GM23338 (cell line): ENCODE results near the gene FGF3. TPM values are rescaled to one million over a fixed set of nuclear protein-coding genes. Genes with fewer than 3 reads are reported as not detected.

Source experiments
- ATAC-seq: fragments of 200-7000 bp; cut with Tn5 transposase; 3 replicates; pipeline ENCODE4 v1.9.1; 2020
- DNase-seq: peaks from one replicate; pipeline ENCODE4 v3.0.0-alpha.2; 2015; ENCODE audit warnings: low spot score
- H2AFZ ChIP-seq: fragments of 200-600 bp; sonication (generic); 2 replicates; pipeline ENCODE4 v1.8.0; 2016; ENCODE audit warnings: antibody characterized with exemption, mild to moderate bottlenecking, moderate library complexity
- H3F3A ChIP-seq: fragments of 200-600 bp; sonication (generic); replicated peaks from 2 replicates; pipeline ENCODE4 v1.8.0; 2017; ENCODE audit warnings: antibody characterized with exemption, mixed run types, low read depth
- H3K27ac ChIP-seq: fragments of 200-600 bp; sonication (generic); 2 replicates; pipeline ENCODE4 v1.6.1; 2016; ENCODE audit warnings: low read depth
- H3K27me3 ChIP-seq: fragments of 200-600 bp; sonication (generic); 2 replicates; pipeline ENCODE4 v1.8.0; 2016; ENCODE audit warnings: mild to moderate bottlenecking, mixed run types, moderate library complexity; ENCODE audit not compliant: insufficient read depth
- H3K36me3 ChIP-seq: fragments of 200-600 bp; sonication (generic); 2 replicates; pipeline ENCODE4 v1.8.0; 2016; ENCODE audit warnings: mild to moderate bottlenecking; ENCODE audit not compliant: insufficient read depth
- H3K4me1 ChIP-seq: fragments of 200-600 bp; sonication (generic); 2 replicates; pipeline ENCODE4 v1.8.0; 2016; ENCODE audit warnings: mild to moderate bottlenecking, moderate library complexity; ENCODE audit not compliant: insufficient read depth
- H3K4me2 ChIP-seq: fragments of 200-600 bp; sonication (generic); 2 replicates; pipeline ENCODE4 v1.7.1; 2017; ENCODE audit warnings: mixed run types
- H3K4me3 ChIP-seq: fragments of 200-600 bp; sonication (generic); 2 replicates; pipeline ENCODE4 v1.6.1; 2016; ENCODE audit warnings: mixed run types
- H3K79me2 ChIP-seq: fragments of 200-600 bp; sonication (generic); replicated peaks from 2 replicates; pipeline ENCODE4 v1.8.0; 2017; ENCODE audit warnings: mild to moderate bottlenecking; ENCODE audit not compliant: insufficient read depth
- H3K9me2 ChIP-seq: fragments of 200-600 bp; sonication (generic); 2 replicates; pipeline ENCODE4 v1.8.0; 2017; ENCODE audit not compliant: insufficient read depth
- H4K20me1 ChIP-seq: fragments of 200-600 bp; sonication (generic); replicated peaks from 2 replicates; pipeline ENCODE4 v1.8.0; 2017; ENCODE audit warnings: mild to moderate bottlenecking; ENCODE audit not compliant: insufficient read depth
- H3K27ac Mint-ChIP-seq: 2 replicates; pipeline ENCODE4 v1.8.0; 2020; ENCODE audit warnings: inconsistent platforms, mild to moderate bottlenecking, moderate library complexity, mixed read lengths
- H3K27me3 Mint-ChIP-seq: 3 replicates; pipeline ENCODE4 v1.8.0; 2022; ENCODE audit warnings: low read depth, mild to moderate bottlenecking, moderate library complexity, mixed read lengths, inconsistent platforms; ENCODE audit not compliant: insufficient read depth, poor library complexity
- H3K36me3 Mint-ChIP-seq: 3 replicates; pipeline ENCODE4 v1.8.0; 2021; ENCODE audit warnings: low read depth, mild to moderate bottlenecking, inconsistent platforms, moderate library complexity, mixed read lengths
- H3K4me1 Mint-ChIP-seq: 3 replicates; pipeline ENCODE4 v1.8.0; 2020; ENCODE audit warnings: mild to moderate bottlenecking, inconsistent platforms, mixed read lengths
- H3K4me3 Mint-ChIP-seq: 3 replicates; pipeline ENCODE4 v1.8.0; 2021; ENCODE audit warnings: moderate library complexity, mild to moderate bottlenecking, inconsistent platforms, mixed read lengths
- H3K9me3 Mint-ChIP-seq: 3 replicates; pipeline ENCODE4 v1.8.0; 2020; ENCODE audit warnings: moderate library complexity, mild to moderate bottlenecking, inconsistent platforms, mixed read lengths
- CREB1 ChIP-seq: fragments of 250-450 bp; sonication (Bioruptor Pico); IDR thresholded peaks from 2 replicates; pipeline ENCODE4 v1.5.0; 2020; ENCODE audit warnings: low read depth, mild to moderate bottlenecking, moderate library complexity
- CTCF ChIP-seq, 2 experiments: fragments of 200-600 bp in 1 of 2; sonication (generic) in 1 of 2; conservative IDR thresholded peaks; 2 replicates each; pipeline versions ENCODE4 v1.5.1 to v1.6.1; 2016 to 2017; ENCODE audit warnings: antibody characterized with exemption in 2 of 2, low read depth in 2 of 2, mild to moderate bottlenecking in 2 of 2, moderate library complexity in 1 of 2
- EZH2phosphoT487 ChIP-seq: fragments of 200-600 bp; sonication (generic); IDR thresholded peaks from one replicate; pipeline ENCODE4 v1.8.1; 2018; ENCODE audit warnings: antibody characterized with exemption; ENCODE audit not compliant: unreplicated experiment
- POLR2AphosphoS5 ChIP-seq: IDR thresholded peaks from 2 replicates; pipeline ENCODE4 v1.6.1; 2016; ENCODE audit warnings: antibody characterized with exemption, low read depth
- REST ChIP-seq: IDR thresholded peaks from one replicate; pipeline ENCODE4 v1.6.1; 2018; ENCODE audit warnings: antibody characterized with exemption; ENCODE audit not compliant: unreplicated experiment
- ZNF114 ChIP-seq: fragments of 250-450 bp; sonication (Bioruptor Pico); IDR thresholded peaks from 2 replicates; pipeline ENCODE4 v1.5.0; 2020; ENCODE audit warnings: mild to moderate bottlenecking, moderate library complexity
- ZNF462 ChIP-seq: fragments of 250-450 bp; sonication (Bioruptor Pico); IDR thresholded peaks from 2 replicates; pipeline ENCODE4 v1.5.0; 2020; ENCODE audit warnings: mild to moderate bottlenecking, moderate library complexity
- polyA plus RNA-seq: library from polyadenylated mRNA; unstranded; fragments of >200 nt; fragmentation: Nextera tagmentation; extraction: Ambion mirVana; gene quantifications from 2 replicates; pipeline ENCODE4 v1.2.1, GENCODE V29; 2016
- total RNA-seq: library from RNA; depleted of rRNA; stranded (reverse); fragments of >200 nt; shearing (Covaris generic); gene quantifications from 2 replicates; pipeline ENCODE4 v1.2.3, GENCODE V29; 2014

FGF3 gene
- total and polyA plus RNA-seq, 2 experiments from 2014 or later: 1.2 TPM; not detected in 1

- H3K9me3 Mint-ChIP-seq: peaks cover 6% of the 10 kb centered on the region; the same call in 2 of the 3 replicates
- H3K27ac ChIP-seq: no peak overlapping the region
Observed at GRCh38 chr11:69804769-69805508, 14.3 kb downstream of the FGF3 start.

More at GRCh38 chr11:69804769-69805508, 14.3 kb downstream of the FGF3 start:
- Histone ChIP-seq H3F3A (no peaks in the 10 kb centered on the region), H3K27me3 (no peaks in the 10 kb centered on the region), H3K79me2 (no peaks in the 10 kb centered on the region), H2AFZ (no peak overlapping the region), H3K4me1 (no peaks in the 10 kb centered on the region), H3K36me3 (no peaks in the 10 kb centered on the region), H3K4me2 (no peak overlapping the region), H3K9me2 (no peaks in the 10 kb centered on the region; the same call in 1 of the 2 replicates), H3K4me3 (no peak overlapping the region), H4K20me1 (no peaks in the 10 kb centered on the region)
- no peak overlapping the region for H3K27ac Mint-ChIP-seq
- H3K27me3 Mint-ChIP-seq: peaks cover 22% of the 10 kb centered on the region
- TF ChIP-seq ZNF462 (CRISPR knock-in tag) (no peak), ZNF114 (CRISPR knock-in tag) (no peak), POLR2AphosphoS5 (no peak), CREB1 (CRISPR knock-in tag) (no peak), CTCF (conservative IDR thresholded peaks at IDR 0.05; ENCODE audit: low read depth in 2 of 2) (no peak), REST (no peak), EZH2phosphoT487 (no peak)
- H3K4me3 Mint-ChIP-seq: no peak overlapping the region
- ATAC-seq (no peak), DNase-seq (no peak)
- no peaks in the 10 kb centered on the region for H3K36me3 Mint-ChIP-seq
- peaks cover 5% of the 10 kb centered on the region; the same call in 2 of the 3 replicates for H3K4me1 Mint-ChIP-seq
